GM12891 (cell line): ENCODE results near the gene SLC2A2.

ENCODE experiments used
- DNase-seq: peaks from one replicate; pipeline ENCODE4 v3.0.0; 2011; ENCODE audit warnings: low spot score; ENCODE audit not compliant: insufficient read length
- FAIRE-seq: peaks from 2 replicates; lab custom pipeline; 2011; peaks lifted over from hg19 to GRCh38; lab: Jason Lieb, UNC
- PAX5 ChIP-seq: IDR thresholded peaks from 2 replicates; pipeline ENCODE4 v1.6.1; 2011; ENCODE audit warnings: low read length, moderate library complexity, mild to moderate bottlenecking; ENCODE audit not compliant: insufficient read depth, severe bottlenecking
- POLR2A ChIP-seq: IDR thresholded peaks from 2 replicates; pipeline ENCODE4 v1.6.1; 2011; ENCODE audit warnings: low read depth, low read length, control low read depth
- POLR2AphosphoS5 ChIP-seq: IDR thresholded peaks from 2 replicates; pipeline ENCODE4 v1.6.1; 2011; ENCODE audit warnings: low read depth, low read length, control low read depth
- POU2F2 ChIP-seq: IDR thresholded peaks from 2 replicates; pipeline ENCODE4 v1.6.1; 2011; ENCODE audit warnings: low read depth, mild to moderate bottlenecking, control low read depth, low read length, moderate library complexity
- SPI1 ChIP-seq: IDR thresholded peaks from 2 replicates; pipeline ENCODE4 v1.6.1; 2011; ENCODE audit warnings: low read depth, low read length, control low read depth
- TAF1 ChIP-seq: IDR thresholded peaks from 2 replicates; pipeline ENCODE4 v1.6.1; 2011; ENCODE audit warnings: low read depth, low read length, control low read depth

SLC2A2 gene

DNA sequence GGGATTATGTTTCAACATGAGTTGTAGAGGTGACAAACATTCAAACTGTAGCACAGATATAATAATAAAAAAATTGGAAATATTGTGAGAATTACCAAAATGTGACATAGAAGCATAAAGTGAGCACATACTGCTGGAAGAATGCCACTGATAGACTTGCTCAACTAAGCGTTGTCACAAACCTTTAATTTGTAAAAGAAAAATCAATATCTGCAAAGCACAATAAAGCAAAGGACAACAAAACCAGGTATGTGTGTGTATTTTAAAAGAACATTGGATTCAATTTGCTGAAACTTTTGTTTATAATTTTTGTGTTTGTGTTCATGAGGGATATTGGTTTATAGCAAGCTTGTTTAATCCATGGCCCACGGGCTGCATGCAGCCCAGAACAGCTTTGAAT is 77.3 kb downstream of the SLC2A2 start:
- FAIRE-seq (no peak), DNase-seq (no peak)
- no peak for TF ChIP-seq PAX5
- no peak for TF ChIP-seq POU2F2
- TF ChIP-seq SPI1: no peak
- TF ChIP-seq POLR2AphosphoS5: no peak
- no peak for TF ChIP-seq POLR2A
- no peak for TF ChIP-seq TAF1

DNA sequence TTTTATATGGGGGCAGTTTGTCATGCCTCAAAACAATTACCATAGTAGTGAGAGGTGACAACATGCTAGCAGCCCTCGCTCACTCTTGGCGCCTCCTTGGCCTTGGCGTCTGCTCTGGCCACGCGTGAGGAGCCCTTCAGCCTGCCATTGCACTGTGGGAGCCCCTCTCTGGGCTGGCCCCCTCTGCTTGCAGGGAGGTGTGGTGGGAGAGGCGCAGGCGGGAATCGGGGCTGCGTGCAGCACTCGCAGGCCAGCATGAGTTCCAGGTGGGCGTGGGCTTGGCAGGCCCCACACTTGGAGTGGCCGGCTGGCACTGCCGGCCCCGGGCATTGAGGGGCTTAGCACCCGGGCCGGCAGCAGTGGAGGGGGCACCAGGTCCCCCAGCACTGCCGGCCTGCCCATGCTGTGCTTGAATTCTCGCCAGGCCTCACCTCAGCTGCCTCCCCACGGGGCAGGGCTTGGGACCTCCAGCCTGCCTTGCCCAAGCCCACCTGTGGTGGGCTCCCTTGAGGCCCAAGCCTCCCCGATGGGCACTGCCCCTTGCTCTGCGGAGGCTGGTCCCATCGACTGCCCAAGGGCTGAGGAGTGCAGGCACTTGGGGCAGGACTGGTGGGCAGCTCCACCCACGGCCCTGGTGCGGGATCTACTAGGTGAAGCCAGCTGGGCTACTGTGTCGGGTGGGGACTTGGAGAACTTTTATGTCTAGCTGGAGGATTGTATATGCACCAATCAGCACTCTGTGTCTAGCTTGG is 79.3 kb downstream of the SLC2A2 start:
- TF ChIP-seq POLR2A (no peak), TAF1 (no peak), POLR2AphosphoS5 (no peak), PAX5 (no peak), SPI1 (no peak), POU2F2 (no peak)
- DNase-seq: no peak
- FAIRE-seq: no peak
